T-helper 1 cell treated with Interleukin-12 subunit alpha and Interleukin-12 subunit beta and Interleukin-4 antibody, amounts not matched to agents 30 ng/mL and 1 ng/mL, for 36 hours (primary cell): Measurements from ENCODE around the gene TMC4. TPM values are rescaled to one million over a fixed set of nuclear protein-coding genes. Genes with fewer than 3 reads are reported as not detected.

ENCODE experiments used
- intact Hi-C: fragments of 100-400 bp; cut with micrococcal nuclease; formaldehyde crosslinking; loops from one replicate; pipeline ENCODE4 v1.15.1; 2024
- total RNA-seq: library from RNA; stranded (reverse); gene quantifications from 2 replicates; pipeline ENCODE4 v1.2.3, GENCODE V29; 2022

Gene TMC4
- total RNA-seq, 1 donor from 2014 or later, result 4.6 TPM

DNA sequence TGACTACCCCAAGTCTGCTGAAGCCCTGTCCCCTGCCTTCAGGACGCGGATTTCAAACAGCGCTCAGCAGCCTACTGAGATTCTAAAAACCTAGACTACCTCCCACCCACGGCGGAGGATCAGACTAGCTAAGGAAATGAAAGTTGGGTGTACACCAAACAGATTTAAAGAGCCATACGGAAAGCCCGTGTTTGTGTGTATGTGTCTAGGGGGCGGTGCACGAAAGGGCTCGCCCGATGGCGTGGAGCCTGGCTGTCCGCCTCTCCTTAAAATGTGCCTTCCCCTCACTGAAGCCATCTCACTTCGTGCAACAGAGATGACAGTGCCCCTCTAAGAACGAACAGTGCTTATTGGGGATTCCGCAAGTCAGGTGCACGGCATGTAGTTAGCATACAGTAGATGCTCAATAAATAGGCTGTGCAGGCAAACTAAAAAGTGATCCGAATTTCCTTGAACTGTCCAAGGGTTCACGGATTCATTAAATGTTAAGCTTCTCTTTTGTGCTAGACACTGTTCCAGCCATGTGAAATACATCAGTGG lies 14.1 kb downstream of the TMC4 start:
- intact Hi-C loops, result loop anchor here (1.0 to 2.0 kb wide), 12 partner anchors 22 to 1981 kb away; partner anchors contain the start of genes CNOT3, KMT5C, LENG8 and NDUFA3

DNA sequence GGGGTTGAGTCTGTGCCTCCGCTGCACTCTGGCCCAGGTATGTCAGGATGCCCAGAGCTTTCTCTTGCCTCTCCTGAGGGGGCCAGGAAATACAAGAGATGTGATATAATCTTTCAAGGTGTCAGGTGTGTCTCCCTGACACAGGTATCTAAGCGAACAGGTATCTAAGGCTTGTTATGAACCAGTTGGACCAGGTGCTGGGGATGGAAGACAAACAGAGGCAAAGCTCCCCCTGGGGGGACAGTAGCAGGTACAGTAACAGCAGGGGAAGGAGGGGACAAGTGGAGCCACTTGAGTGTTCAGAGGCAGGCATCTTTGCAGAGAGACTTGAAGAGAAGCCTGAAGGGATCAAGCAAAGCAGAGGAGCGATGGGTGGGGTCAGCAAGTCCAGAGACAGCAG lies 16.0 kb downstream of the TMC4 start:
- intact Hi-C loops, result no loop called here

DNA sequence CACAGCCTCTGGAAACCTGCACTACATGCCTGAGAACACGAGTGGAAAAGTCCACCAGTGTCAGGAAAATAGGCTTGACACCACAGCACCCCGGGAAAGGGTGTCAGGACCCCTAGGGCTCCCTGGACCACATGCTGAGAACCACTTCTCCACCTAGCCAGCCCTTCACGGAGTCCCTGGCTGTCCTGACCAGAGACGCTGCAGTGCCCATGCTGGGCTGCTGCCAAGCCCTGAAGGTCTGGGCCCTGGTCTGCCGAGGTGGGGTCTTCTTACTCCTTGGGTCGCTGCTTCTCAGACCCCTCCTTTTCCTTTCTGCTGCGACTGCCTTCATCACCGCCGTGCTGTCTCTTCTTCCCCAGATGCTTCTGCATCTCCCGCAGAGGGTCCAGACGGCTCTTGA lies 16.5 kb downstream of the TMC4 start:
- intact Hi-C loops, result no loop called here

DNA sequence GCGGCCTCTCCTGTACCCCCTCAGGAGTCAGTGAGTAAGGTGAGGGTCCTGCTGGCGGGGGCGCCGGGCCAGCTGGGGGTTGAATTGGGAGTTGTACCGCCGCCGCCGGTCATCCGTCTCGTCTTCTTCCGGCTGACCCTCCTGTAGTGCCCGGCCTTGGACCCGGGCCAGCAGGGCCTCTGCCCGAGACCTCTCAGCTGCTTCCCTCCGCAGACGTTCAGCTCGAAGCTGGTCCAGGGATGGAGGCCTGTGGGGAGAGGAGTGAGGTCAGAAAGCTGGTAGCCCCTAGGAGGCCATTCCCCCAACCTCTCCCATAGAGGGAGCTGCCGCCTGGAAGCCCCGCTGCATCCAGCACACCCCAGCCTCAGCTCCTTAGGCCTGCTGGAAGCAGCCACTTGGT lies 17.3 kb downstream of the TMC4 start:
- intact Hi-C loops, result no loop called here

DNA sequence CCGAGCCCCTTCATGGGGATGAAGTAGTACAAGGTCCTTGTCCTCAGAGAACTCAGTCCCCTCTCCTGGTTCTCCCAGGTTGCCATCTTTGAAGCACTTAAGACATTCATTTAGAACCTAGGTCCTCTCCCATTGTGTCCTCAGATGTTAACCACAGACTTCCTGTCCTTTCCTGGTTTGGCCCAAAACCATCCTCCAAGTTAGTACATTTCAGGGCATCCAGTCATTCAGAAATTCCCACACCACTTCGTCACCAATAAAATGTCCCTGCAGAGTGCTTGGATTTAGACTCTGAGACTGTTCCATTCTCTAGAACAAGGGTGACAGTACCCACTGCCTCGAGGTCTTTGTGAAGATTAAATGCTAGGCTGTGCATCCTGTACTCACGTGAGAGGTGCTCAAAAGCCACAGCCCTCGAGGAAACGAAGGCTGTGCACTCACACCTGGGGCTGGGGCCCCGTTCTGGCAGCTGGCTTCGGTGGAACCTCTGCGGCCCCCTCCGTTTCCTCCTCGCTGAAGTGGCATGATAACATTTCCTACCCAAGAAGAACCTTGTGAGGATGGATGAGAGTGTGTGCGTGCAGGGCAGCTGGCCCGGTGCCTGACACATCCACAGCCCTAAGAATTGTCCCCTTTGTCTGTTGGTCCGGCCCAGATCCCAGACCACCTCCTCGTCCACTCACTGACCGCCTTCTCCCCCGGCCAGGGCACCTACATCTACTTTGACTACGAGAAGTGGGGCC lies 18.2 kb downstream of the TMC4 start:
- intact Hi-C loops, result no loop called here

DNA sequence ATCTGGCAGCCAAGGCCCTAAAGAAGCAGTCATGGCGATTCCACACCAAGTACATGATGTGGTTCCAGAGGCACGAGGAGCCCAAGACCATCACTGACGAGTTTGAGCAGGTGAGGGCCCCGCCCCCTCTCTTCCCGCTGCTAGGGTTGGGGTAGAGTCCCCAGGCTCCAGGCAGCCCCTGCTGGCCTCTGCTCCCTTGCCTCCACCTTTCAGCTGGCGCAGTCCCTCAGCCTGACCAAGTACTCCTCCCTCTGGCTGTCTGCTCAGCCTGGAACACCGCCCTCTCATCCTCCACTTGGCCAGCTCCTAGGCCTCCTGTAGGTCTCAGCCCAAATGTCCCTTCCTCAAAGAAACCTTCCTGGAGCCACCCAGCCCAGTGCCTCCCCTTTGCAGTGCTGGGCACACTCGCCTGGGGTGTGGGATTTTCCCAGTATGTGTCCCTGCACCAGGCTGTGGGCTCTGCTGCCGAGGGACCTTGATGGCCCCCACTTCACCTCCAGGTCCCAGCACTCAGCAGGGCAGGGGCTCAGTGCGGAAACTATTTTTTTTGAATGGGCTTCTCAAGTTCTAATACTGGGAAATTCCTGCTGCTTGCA lies 19.1 kb downstream of the TMC4 start:
- intact Hi-C loops, result no loop called here

DNA sequence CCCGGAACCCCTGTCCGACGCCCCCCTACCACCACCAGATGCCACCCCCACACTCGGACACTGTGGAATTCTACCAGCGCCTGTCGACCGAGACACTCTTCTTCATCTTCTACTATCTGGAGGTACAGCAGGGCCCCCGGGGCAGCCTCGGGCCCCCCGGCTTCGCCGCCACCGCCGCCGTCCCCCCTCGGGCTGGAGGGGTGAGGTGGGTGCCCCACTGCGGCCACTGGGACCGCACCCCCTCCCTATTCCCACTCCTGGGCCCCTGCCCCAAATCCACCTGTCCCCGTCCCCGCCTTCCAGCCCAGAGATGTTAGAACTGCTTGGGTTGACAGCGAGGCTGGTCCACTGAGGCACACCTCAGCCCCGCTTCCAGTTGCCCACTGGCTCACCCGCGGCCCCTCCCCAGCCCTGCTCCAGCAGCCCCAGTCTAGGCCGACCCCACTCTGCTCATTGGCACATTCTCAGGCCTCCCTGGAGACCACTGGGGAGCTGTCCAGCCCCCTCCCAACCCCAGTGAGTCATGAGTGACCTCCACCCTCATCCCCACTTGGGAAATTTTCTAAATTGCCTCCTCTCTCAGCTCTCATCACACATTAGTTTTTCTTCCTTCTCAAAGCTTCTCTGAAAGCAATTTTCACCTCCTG lies 20.0 kb downstream of the TMC4 start:
- intact Hi-C loops, result no loop called here

DNA sequence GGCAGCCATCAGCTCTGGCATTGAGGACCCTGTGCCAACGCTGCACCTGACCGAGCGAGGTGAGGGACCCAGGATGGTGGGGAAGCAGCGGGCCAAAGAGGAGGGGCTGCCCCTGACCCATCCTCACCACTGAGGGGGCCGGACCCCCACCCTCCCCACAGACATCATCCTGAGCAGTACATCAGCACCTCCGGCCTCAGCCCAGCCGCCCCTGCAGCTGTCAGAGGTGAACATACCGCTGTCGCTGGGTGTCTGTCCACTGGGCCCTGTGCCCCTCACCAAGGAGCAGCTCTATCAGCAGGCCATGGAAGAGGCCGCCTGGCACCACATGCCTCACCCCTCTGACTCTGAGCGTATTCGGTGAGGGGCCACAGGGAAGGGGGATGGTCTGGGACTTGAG lies 20.7 kb downstream of the TMC4 start:
- intact Hi-C loops, result no loop called here

DNA sequence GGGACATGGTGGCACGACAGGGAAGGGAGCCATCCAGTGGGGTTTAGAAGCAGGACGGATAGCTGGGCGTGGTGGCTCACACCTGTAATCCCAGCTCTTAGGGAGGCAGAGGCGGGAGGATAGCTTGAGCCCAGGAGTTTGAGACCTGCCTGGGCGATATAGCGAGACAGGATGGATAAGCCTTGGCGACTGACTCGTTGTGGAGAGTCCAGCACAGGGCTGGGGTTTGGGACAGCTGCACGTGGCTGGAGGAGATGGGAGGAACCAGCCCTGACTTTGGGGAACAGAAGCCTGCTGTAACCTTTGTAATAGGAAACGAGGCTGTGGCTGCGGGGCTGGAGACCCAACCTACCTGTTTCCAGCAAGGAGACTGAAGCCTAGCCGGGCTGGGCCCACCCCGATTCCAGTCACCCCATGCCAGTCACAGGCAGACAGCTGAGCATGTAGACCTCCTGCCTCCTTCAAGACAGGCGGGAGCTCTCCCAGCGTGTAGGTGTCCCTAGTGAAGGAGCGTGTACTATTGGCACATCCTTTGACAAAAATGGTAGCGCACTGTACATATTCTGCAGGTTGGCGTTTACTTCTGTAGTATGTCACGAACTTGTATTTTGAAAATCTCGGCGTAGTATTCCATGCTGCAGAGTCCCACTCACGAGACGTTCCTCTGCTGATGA lies 21.5 kb downstream of the TMC4 start:
- intact Hi-C loops, result no loop called here

DNA sequence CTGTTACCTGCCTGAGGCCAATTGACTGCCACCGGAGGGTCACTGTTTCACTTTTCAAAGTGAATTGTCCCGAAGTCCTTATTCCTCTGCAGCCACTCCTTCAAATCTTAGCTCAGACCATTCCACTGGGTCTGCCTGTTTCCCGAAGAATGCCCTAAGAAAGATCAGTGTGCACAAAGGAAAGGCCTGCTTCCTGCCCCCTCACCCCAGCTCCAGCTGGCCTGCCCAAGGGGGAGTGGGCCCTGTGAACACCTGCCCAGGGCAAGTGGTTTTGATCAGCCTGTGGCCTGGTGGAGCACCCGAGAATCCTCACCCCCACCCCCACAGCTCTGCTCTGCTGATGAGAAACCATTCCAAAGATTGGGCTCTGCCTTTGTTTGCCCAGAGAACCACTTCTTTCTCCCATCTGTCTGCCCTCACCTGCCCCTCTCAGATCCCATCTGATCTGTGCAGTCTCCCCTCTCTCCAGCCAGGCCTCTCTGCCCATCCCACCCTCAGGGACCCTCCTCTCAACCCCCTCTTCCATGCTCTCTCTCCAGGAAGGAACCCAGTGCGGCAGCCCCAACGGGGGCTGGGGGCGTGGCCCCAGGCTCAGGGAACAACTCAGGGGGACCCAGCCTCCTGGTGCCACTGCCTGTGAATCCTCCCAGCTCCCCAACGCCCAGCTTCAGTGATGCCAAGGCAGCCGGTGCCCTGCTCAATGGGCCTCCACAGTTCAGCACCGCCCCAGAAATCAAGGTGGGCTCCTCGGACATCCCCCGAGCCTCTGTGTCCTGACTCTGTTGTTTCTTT lies 23.7 kb downstream of the TMC4 start:
- intact Hi-C loops, result no loop called here

DNA sequence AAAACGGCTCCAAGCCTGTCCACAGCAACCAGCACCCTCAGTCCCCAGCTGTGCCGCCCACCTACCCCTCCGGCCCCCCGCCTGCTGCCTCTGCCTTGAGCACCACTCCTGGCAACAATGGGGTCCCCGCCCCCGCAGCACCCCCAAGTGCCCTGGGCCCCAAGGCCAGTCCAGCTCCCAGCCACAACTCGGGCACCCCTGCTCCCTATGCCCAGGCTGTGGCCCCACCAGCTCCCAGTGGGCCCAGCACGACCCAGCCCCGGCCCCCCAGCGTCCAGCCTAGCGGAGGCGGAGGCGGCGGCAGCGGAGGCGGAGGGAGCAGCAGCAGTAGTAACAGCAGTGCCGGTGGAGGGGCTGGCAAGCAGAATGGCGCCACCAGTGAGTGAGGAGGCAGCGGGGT lies 24.8 kb downstream of the TMC4 start:
- intact Hi-C loops, result no loop called here

DNA sequence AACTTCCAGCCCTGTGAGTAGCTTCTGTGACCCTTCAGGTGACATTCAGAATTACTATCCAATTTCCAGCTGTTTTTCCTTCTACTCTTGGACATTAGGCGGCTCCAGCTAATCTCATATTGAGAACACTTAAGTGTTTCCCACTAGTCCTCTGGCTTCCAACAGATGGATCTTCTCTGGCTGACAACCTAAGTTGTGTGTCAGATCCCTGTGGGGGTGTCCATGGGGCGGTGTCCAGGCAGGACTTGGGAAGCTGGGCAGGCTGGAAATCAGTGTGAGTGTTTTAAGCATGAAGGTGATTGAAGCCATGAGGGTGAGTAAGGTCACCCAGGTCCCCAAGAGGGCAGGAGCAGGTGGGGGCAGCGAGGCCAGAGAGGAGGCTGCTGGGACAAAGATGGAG lies 25.3 kb downstream of the TMC4 start:
- intact Hi-C loops, result no loop called here

DNA sequence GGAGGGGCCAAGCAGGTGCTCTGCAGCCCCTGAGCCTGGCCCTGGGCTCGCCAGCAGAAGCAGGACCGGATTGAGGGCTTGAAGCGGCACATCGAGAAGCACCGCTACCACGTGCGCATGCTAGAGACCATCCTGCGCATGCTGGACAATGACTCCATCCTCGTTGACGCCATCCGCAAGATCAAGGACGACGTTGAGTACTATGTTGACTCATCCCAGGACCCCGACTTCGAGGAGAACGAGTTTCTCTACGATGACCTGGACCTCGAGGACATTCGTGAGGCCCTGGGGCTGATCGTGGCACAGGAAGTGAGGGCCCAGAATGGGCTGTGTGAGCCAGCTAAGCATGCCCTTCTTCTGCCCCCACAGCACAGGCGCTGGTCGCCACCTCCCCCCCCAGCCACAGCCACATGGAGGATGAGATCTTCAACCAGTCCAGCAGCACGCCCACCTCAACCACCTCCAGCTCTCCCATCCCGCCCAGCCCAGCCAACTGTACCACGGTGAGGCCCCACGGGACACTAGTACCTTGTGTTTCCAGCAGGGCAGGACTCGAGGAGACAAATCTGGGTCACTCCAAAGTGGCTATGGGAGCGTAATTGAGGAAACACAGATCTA lies 27.3 kb downstream of the TMC4 start:
- intact Hi-C loops, result no loop called here

DNA sequence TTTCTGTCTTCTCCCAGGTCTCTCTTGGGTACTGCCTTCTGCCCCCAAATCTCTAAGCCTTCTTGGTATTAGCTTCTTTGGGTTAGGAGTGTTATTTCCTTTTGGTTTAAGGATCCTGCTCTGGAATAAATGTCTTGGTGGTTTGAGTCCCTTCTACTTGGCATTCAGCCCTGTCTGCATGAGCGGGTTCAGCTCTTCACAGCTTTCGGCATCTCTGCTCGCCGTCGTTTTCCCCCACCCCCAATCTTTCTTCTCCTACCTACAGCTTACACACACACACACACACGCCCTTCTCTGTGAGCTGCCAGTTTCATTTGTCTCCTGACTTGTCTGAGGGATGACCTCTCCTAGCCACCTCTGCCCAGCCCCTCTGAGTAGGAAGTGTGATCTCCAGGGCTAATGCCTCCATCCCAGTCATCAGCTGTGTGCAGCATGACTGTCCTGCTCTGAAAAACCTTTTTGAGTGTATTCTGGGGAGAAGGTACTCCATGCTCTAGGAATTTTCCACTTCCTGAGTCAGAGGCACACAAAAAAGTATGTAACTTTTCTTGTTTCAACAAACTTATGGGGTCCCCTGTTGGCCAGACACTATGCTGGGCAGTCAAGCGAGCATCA lies 30.7 kb downstream of the TMC4 start:
- intact Hi-C loops, result no loop called here

DNA sequence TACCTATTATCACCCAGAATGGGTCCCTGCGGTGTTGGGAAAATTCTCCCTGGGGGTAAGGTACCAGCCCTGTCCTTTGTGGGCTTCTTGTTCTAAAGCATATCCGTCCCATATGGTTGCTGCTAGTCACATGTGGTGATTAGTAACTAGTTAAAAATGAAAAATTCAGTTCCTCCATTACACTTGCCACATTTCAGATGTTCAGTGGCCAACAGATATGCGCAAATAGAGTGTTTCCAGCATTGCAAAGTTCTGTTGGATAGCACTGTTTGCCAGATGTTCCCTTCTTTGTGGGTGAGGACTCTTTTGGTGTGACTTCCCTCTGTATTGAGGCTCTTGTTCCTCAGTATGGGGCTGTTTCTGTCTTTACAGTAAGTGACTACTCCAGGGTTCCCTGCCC lies 31.6 kb downstream of the TMC4 start:
- intact Hi-C loops, result no loop called here

DNA sequence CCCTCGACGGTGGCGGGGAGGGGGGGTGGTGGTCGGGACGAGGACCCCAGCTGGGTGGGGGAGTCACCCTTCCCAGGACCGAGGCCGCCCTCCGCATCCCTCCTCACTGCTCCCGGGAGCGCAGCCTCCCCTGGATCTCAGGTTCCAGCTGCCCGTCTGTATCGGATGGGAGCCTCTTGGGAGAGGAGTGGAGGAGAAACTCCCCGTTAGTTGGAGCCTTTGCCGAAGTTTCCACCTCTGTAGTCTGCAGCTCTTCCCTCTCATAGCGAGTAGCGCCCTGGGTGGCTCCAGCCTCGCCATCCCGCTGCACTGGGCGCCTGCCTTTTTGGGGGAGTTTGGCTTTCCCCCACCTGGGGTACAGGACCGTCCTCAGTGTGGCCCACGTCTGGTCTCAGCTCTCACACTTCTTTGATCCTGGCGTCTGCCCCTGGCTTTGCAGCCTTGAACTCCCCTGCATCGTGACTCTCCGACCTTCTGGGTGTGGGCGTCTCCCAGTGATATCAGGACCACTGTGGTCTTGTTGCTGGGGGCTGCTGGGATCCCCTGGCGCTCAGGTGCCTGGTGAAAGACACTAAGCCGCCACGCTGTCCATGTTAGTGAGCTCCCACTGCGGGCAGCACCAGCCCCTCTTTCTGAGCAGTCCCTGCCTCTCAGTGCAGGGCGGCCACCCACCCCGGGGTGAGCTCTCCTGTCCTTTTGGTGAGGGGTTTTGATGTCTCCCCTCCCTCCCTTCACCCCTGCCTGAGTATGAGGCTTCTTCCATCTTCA lies 34.3 kb downstream of the TMC4 start:
- intact Hi-C loops, result loop anchor here (5.0 to 10.0 kb wide), 2 partner anchors 979 to 1116 kb away; partner anchors contain the start of genes PPP1R12C and PPP6R1

DNA sequence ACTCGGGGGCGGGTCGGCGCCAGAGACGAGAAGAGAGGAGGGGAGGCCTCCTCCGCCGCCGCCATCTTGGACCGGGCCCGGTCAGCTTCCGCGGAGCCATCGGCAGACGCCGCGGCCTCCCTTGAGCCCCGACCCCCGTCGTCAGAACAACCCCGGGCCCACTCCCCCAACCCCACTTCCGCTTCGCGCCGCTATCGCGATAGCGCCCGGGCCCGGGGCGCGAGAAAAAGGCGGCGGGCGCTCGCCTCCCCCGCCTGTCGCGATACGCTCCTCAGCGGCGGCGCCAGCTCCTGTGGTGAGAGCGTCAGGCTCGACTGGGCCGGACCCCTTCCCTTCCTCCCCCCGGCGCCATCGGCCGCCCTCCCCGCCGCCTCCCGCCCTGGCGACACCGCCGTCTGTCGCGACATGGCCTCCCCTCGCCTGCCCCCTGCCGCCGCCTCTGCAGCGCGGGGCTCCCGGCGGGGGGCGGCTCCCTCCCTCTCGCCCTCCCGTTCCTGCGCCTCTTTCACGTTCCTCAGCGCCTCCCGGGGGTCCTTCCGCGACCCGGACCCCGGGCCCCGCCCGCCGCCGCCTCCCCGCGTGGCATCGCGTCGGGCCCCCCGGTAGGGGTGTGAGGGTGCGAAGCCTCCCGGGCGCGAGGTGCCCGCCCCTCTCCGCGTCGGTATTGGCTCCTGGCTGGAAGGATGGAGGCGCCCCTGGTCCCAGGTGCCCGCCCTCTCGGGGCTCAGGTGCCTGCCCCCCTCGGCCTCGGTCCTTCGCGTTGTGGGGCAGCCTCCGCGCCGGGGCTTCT lies 35.1 kb downstream of the TMC4 start, which contains the start of gene CNOT3:
CNOT3 (plus strand) TSS at position 64 of the 790 bp plus-strand sequence. CDS start 5,217 bp downstream, outside the sequence.
- intact Hi-C loops, result loop anchor here (1.0 to 10.0 kb wide), 15 partner anchors 21 to 1983 kb away; partner anchors contain the start of genes FIZ1, KMT5C, LENG1 and MYADM
